ENCODE results near the gene ACTR8.

Gene ACTR8

DNA sequence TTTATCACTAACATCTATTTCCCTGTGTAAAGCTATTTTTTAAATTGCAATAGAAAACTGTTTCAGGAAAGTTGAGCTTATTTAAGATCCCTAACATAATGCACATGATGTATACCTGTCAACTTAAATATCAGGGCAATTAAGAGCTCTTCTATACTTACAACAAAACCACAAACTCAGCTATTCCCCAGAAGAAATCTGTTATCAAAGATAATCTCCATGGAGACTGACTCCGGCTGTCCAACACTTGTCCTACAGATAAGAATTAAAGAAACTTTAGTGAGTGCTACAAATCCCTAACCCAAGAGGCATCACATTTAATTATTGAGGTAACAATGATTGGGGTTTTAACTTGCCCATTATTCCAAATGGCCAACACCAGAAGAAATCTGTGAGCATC is 6.3 kb upstream of the ACTR8 start:
- DNase-seq (ENCODE audit: low spot score): no peak
- in situ Hi-C loops (cut with MboI; ENCODE audit: low pct_unique_long_range_greater_than_20kb, low sequenced_read_pairs, unreplicated experiment): no loop called here
- TF ChIP-seq, protein P1, sequence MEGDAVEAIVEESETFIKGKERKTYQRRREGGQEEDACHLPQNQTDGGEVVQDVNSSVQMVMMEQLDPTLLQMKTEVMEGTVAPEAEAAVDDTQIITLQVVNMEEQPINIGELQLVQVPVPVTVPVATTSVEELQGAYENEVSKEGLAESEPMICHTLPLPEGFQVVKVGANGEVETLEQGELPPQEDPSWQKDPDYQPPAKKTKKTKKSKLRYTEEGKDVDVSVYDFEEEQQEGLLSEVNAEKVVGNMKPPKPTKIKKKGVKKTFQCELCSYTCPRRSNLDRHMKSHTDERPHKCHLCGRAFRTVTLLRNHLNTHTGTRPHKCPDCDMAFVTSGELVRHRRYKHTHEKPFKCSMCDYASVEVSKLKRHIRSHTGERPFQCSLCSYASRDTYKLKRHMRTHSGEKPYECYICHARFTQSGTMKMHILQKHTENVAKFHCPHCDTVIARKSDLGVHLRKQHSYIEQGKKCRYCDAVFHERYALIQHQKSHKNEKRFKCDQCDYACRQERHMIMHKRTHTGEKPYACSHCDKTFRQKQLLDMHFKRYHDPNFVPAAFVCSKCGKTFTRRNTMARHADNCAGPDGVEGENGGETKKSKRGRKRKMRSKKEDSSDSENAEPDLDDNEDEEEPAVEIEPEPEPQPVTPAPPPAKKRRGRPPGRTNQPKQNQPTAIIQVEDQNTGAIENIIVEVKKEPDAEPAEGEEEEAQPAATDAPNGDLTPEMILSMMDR (IDR thresholded peaks at IDR 0.05; ENCODE audit: extremely low read depth, insufficient read depth, missing control alignments): no peak

DNA sequence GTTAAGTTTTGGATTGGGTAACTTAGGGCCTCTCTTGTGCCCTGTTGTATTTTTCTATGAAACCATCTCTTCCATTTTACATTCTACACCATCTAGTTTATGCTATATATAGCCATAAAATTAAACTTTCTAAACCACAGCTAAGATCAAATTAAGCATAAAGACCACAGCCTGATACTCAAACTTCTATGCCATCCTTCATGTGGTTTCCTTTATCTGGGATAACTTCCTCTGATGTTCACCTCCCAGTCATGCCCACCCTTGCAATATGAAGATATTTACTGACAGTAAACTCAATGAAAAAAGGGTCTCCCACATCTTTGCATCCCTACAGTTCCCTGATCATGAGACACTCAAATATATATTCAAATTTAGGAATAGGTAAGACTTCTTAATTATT is 5.5 kb upstream of the ACTR8 start:
- in situ Hi-C loops (cut with MboI; ENCODE audit: low pct_unique_long_range_greater_than_20kb, low sequenced_read_pairs, unreplicated experiment): no loop called here
- TF ChIP-seq, protein P1 (IDR thresholded peaks at IDR 0.05; ENCODE audit: extremely low read depth, insufficient read depth, missing control alignments): no peak
- DNase-seq (ENCODE audit: low spot score): no peak

GRCh38 chr3:53885239-53885638 is 3.3 kb upstream of the ACTR8 start:
- no peak for DNase-seq (ENCODE audit: low spot score)
- in situ Hi-C loops (cut with MboI; ENCODE audit: low pct_unique_long_range_greater_than_20kb, low sequenced_read_pairs, unreplicated experiment): no loop called here
- TF ChIP-seq, protein P1 (IDR thresholded peaks at IDR 0.05; ENCODE audit: extremely low read depth, insufficient read depth, missing control alignments): no peak

DNA sequence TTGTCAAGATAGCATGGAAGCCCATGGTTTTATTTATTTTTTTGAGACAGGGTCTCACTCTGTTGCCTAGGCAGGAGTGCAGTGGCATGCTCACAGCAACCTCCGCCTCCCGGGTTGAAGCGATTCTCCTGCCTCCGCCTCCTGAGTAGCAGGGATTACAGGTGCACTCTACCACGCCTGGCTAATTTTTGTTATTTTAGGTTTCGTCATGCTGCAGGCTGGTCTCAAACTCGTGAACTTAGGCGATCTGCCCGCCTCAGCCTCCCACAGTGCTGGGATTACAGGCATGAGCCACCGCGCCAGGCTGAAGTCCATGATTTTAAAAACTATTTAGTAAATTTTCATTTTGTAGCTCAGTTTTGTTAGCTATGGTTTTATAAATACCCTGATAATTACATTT is 2.7 kb upstream of the ACTR8 start:
- TF ChIP-seq, protein P1 (IDR thresholded peaks at IDR 0.05; ENCODE audit: extremely low read depth, insufficient read depth, missing control alignments): no peak
- in situ Hi-C loops (cut with MboI; ENCODE audit: low pct_unique_long_range_greater_than_20kb, low sequenced_read_pairs, unreplicated experiment): no loop called here
- DNase-seq (ENCODE audit: low spot score): no peak

DNA sequence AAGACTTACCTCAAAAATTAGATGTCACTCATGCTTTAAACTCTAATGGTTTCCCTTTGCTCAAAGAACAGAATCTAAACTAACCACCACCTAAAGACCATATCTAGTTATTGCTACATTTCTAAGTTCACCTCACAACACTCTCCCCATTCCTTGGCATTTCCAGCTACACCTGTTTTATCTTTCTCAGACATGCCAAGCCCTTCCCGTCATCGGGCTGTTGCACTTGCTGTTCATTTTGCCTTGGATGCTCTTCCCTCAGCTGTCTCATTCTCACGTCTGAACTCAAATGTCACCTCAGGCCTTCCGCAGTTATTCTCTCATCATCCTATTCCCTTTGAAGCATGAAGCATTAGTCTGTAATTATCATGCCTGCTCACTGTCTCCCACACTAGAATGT is 1.1 kb upstream of the ACTR8 start:
- in situ Hi-C loops (cut with MboI; ENCODE audit: low pct_unique_long_range_greater_than_20kb, low sequenced_read_pairs, unreplicated experiment): no loop called here
- TF ChIP-seq, protein P1 (IDR thresholded peaks at IDR 0.05; ENCODE audit: extremely low read depth, insufficient read depth, missing control alignments): no peak

DNA sequence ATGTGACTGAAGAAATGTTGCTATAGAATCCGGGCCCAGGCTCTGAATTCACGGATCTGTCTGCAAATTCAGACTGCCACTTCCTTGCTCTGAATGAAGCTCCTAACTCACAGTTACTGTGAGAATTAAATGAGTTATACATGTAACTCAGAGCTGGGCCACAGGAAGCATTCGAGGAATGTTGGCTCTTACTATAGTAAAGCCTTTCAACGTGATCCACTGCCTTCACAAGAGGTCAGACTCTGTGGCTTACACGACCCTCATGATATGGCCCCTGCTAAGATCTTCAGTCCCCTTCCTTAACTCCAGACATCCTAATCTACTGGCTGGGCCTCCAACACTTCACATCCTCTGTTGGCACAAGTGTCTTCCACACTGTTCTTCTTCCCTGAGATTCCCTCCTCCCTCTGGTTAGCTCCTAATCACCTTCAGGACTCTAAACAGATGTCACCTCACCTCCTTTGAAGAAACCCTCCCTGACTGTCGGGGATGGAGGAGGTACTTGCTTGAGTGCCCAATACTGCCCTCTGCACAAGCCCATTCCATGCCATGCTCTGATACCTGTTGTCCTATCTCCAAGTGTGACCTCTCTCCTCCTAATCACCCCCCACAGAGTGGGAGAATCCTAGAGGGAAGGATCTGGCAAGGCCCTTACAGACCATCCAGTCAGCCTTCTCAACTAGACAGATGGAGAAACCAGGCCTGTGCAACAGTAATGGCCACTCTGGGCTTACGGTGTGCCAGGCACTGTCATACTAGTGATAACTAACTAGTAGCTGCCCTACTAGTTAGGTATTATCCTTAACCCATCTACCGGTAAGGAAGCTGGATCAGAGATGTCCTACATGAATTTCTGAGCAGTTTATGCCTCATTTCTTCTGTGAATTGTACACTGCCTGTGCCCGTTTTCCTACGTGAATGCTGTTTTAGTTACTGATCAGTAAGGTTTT is 1.3 kb downstream of the ACTR8 start:
- TF ChIP-seq, protein P1 (IDR thresholded peaks at IDR 0.05; ENCODE audit: extremely low read depth, insufficient read depth, missing control alignments): no peak
- in situ Hi-C loops (cut with MboI; ENCODE audit: low pct_unique_long_range_greater_than_20kb, low sequenced_read_pairs, unreplicated experiment): no loop called here
- no peak for DNase-seq (ENCODE audit: low spot score)

More for the DNA sequence above, 1.1 kb upstream of the ACTR8 start:
- DNase-seq (ENCODE audit: low spot score): no peak
